ENCODE measurements around the gene VMP1. TPM values are rescaled to one million over a fixed set of nuclear protein-coding genes. Genes with fewer than 3 reads are reported as not detected.
A peak's percentile ranks its signal among the peaks of the same experiment; 100 is the strongest.
"Not testable (repeated sequence)": the region's sequence is repeated elsewhere in the genome, so short reads cannot be mapped to it uniquely, and the experiment has no call there.

The VMP1 gene
- polyA plus RNA-seq, 2 donors, result 90.8 to 98.0 TPM

- Histone ChIP-seq H3K4me3 (ENCODE audit: low read depth in 1 of 2, low read length in 2 of 2) (no peak overlapping the region), H3K27me3 (ENCODE audit: control insufficient read depth in 1 of 2, insufficient read depth in 2 of 2, low read length in 2 of 2) (no peaks in the 10 kb centered on the region), H3K9me3 (ENCODE audit: control insufficient read depth in 2 of 2, insufficient read depth in 1 of 2, low read depth in 1 of 2, low read length in 1 of 2) (no peaks in the 10 kb centered on the region), H3K27ac (ENCODE audit: low read depth in 2 of 2, low read length in 1 of 2) (no peak overlapping the region), H3K36me3 (ENCODE audit: control insufficient read depth in 2 of 2, insufficient read depth in 2 of 2, low read length in 1 of 2) (no peaks in the 10 kb centered on the region), H3K4me1 (ENCODE audit: control insufficient read depth in 2 of 2, insufficient read depth in 2 of 2, low read length in 1 of 2) (no peaks in the 10 kb centered on the region)
- WGBS, 2 donors, result 76 to 79% methylated on average over 1 of the region's 1 CpG
These were observed 50.0 kb downstream of the VMP1 start for GRCh38 chr17:59757470-59757869.

GRCh38 chr17:59757881-59758385 is 50.5 kb downstream of the VMP1 start:
- no peaks in the 10 kb centered on the region for H3K4me1 ChIP-seq (ENCODE audit: control insufficient read depth in 2 of 2, insufficient read depth in 2 of 2, low read length in 1 of 2)
- WGBS, 2 donors, result 98 to 100% methylated on average over 2 of the region's 2 CpGs
- H3K4me3 ChIP-seq (ENCODE audit: low read depth in 1 of 2, low read length in 2 of 2), result no peak overlapping the region
- no peak overlapping the region for H3K27ac ChIP-seq (ENCODE audit: low read depth in 2 of 2, low read length in 1 of 2)
- no peaks in the 10 kb centered on the region for H3K36me3 ChIP-seq (ENCODE audit: control insufficient read depth in 2 of 2, insufficient read depth in 2 of 2, low read length in 1 of 2)
- H3K9me3 ChIP-seq (ENCODE audit: control insufficient read depth in 2 of 2, insufficient read depth in 1 of 2, low read depth in 1 of 2, low read length in 1 of 2), result no peaks in the 10 kb centered on the region
- no peaks in the 10 kb centered on the region for H3K27me3 ChIP-seq (ENCODE audit: control insufficient read depth in 1 of 2, insufficient read depth in 2 of 2, low read length in 2 of 2)

GRCh38 chr17:59758998-59759651 is 51.7 kb downstream of the VMP1 start:
- WGBS, 2 donors, result 98% methylated on average over 4 of the region's 4 CpGs
- not testable (repeated sequence) for H3K36me3 ChIP-seq (ENCODE audit: control insufficient read depth in 2 of 2, insufficient read depth in 2 of 2, low read length in 1 of 2); H3K27me3 ChIP-seq (ENCODE audit: control insufficient read depth in 1 of 2, insufficient read depth in 2 of 2, low read length in 2 of 2); H3K4me1 ChIP-seq (ENCODE audit: control insufficient read depth in 2 of 2, insufficient read depth in 2 of 2, low read length in 1 of 2); H3K9me3 ChIP-seq (ENCODE audit: control insufficient read depth in 2 of 2, insufficient read depth in 1 of 2, low read depth in 1 of 2, low read length in 1 of 2); H3K4me3 ChIP-seq (ENCODE audit: low read depth in 1 of 2, low read length in 2 of 2); H3K27ac ChIP-seq (ENCODE audit: low read depth in 2 of 2, low read length in 1 of 2)

- Histone ChIP-seq H3K36me3 (ENCODE audit: control insufficient read depth in 2 of 2, insufficient read depth in 2 of 2, low read length in 1 of 2) (peaks cover 0 to 1% of the 10 kb centered on the region in 2 donors), H3K27ac (ENCODE audit: low read depth in 2 of 2, low read length in 1 of 2) (no peak overlapping the region), H3K4me3 (ENCODE audit: low read depth in 1 of 2, low read length in 2 of 2) (no peak overlapping the region), H3K4me1 (ENCODE audit: control insufficient read depth in 2 of 2, insufficient read depth in 2 of 2, low read length in 1 of 2) (no peaks in the 10 kb centered on the region), H3K27me3 (ENCODE audit: control insufficient read depth in 1 of 2, insufficient read depth in 2 of 2, low read length in 2 of 2) (no peaks in the 10 kb centered on the region), H3K9me3 (ENCODE audit: control insufficient read depth in 2 of 2, insufficient read depth in 1 of 2, low read depth in 1 of 2, low read length in 1 of 2) (no peaks in the 10 kb centered on the region)
- 82 to 84% methylated on average over 1 of the region's 1 CpG for WGBS, 2 donors
These were observed 52.7 kb downstream of the VMP1 start for GRCh38 chr17:59760160-59760559.

GRCh38 chr17:59761385-59762048 is 54.1 kb downstream of the VMP1 start:
- Histone ChIP-seq H3K27ac (ENCODE audit: low read depth in 2 of 2, low read length in 1 of 2) (peak overlapping the region in 1 of 2 donors; percentile 13), H3K4me1 (ENCODE audit: control insufficient read depth in 2 of 2, insufficient read depth in 2 of 2, low read length in 1 of 2) (no peaks in the 10 kb centered on the region), H3K36me3 (ENCODE audit: control insufficient read depth in 2 of 2, insufficient read depth in 2 of 2, low read length in 1 of 2) (peaks cover 0 to 3% of the 10 kb centered on the region in 2 donors), H3K4me3 (ENCODE audit: low read depth in 1 of 2, low read length in 2 of 2) (no peak overlapping the region), H3K27me3 (ENCODE audit: control insufficient read depth in 1 of 2, insufficient read depth in 2 of 2, low read length in 2 of 2) (no peaks in the 10 kb centered on the region), H3K9me3 (ENCODE audit: control insufficient read depth in 2 of 2, insufficient read depth in 1 of 2, low read depth in 1 of 2, low read length in 1 of 2) (no peaks in the 10 kb centered on the region)
- 49 to 60% methylated on average over 3 of the region's 3 CpGs for WGBS, 2 donors

- Histone ChIP-seq H3K27ac (ENCODE audit: low read depth in 2 of 2, low read length in 1 of 2) (no peak overlapping the region), H3K36me3 (ENCODE audit: control insufficient read depth in 2 of 2, insufficient read depth in 2 of 2, low read length in 1 of 2) (peaks cover 0 to 3% of the 10 kb centered on the region in 2 donors), H3K4me3 (ENCODE audit: low read depth in 1 of 2, low read length in 2 of 2) (no peak overlapping the region), H3K4me1 (ENCODE audit: control insufficient read depth in 2 of 2, insufficient read depth in 2 of 2, low read length in 1 of 2) (no peaks in the 10 kb centered on the region), H3K27me3 (ENCODE audit: control insufficient read depth in 1 of 2, insufficient read depth in 2 of 2, low read length in 2 of 2) (no peaks in the 10 kb centered on the region), H3K9me3 (ENCODE audit: control insufficient read depth in 2 of 2, insufficient read depth in 1 of 2, low read depth in 1 of 2, low read length in 1 of 2) (no peaks in the 10 kb centered on the region)
- WGBS, 2 donors, result 83 to 84% methylated on average over 4 of the region's 4 CpGs
These were observed 54.8 kb downstream of the VMP1 start for GRCh38 chr17:59762049-59762823.

GRCh38 chr17:59762824-59763374 is 55.4 kb downstream of the VMP1 start:
- no peaks in the 10 kb centered on the region for H3K4me1 ChIP-seq (ENCODE audit: control insufficient read depth in 2 of 2, insufficient read depth in 2 of 2, low read length in 1 of 2)
- no peaks in the 10 kb centered on the region for H3K27me3 ChIP-seq (ENCODE audit: control insufficient read depth in 1 of 2, insufficient read depth in 2 of 2, low read length in 2 of 2)
- H3K36me3 ChIP-seq (ENCODE audit: control insufficient read depth in 2 of 2, insufficient read depth in 2 of 2, low read length in 1 of 2), result peaks cover 0 to 3% of the 10 kb centered on the region in 2 donors
- no peak overlapping the region for H3K27ac ChIP-seq (ENCODE audit: low read depth in 2 of 2, low read length in 1 of 2)
- no peak overlapping the region for H3K4me3 ChIP-seq (ENCODE audit: low read depth in 1 of 2, low read length in 2 of 2)
- H3K9me3 ChIP-seq (ENCODE audit: control insufficient read depth in 2 of 2, insufficient read depth in 1 of 2, low read depth in 1 of 2, low read length in 1 of 2), result no peaks in the 10 kb centered on the region

- Histone ChIP-seq H3K4me1 (ENCODE audit: control insufficient read depth in 2 of 2, insufficient read depth in 2 of 2, low read length in 1 of 2) (peaks cover 0 to 3% of the 10 kb centered on the region in 2 donors), H3K36me3 (ENCODE audit: control insufficient read depth in 2 of 2, insufficient read depth in 2 of 2, low read length in 1 of 2) (peaks cover 0 to 3% of the 10 kb centered on the region in 2 donors), H3K27me3 (ENCODE audit: control insufficient read depth in 1 of 2, insufficient read depth in 2 of 2, low read length in 2 of 2) (no peaks in the 10 kb centered on the region), H3K4me3 (ENCODE audit: low read depth in 1 of 2, low read length in 2 of 2) (no peak overlapping the region), H3K9me3 (ENCODE audit: control insufficient read depth in 2 of 2, insufficient read depth in 1 of 2, low read depth in 1 of 2, low read length in 1 of 2) (no peaks in the 10 kb centered on the region), H3K27ac (ENCODE audit: low read depth in 2 of 2, low read length in 1 of 2) (no peak overlapping the region)
- WGBS, 2 donors, result 66 to 81% methylated on average over 1 of the region's 1 CpG
These were observed 56.4 kb downstream of the VMP1 start for GRCh38 chr17:59763861-59764260.

- Histone ChIP-seq H3K4me1 (ENCODE audit: control insufficient read depth in 2 of 2, insufficient read depth in 2 of 2, low read length in 1 of 2) (peaks cover 0 to 3% of the 10 kb centered on the region in 2 donors), H3K9me3 (ENCODE audit: control insufficient read depth in 2 of 2, insufficient read depth in 1 of 2, low read depth in 1 of 2, low read length in 1 of 2) (no peaks in the 10 kb centered on the region), H3K4me3 (ENCODE audit: low read depth in 1 of 2, low read length in 2 of 2) (no peak overlapping the region), H3K27ac (ENCODE audit: low read depth in 2 of 2, low read length in 1 of 2) (no peak overlapping the region), H3K36me3 (ENCODE audit: control insufficient read depth in 2 of 2, insufficient read depth in 2 of 2, low read length in 1 of 2) (peaks cover 0 to 3% of the 10 kb centered on the region in 2 donors), H3K27me3 (ENCODE audit: control insufficient read depth in 1 of 2, insufficient read depth in 2 of 2, low read length in 2 of 2) (no peaks in the 10 kb centered on the region)
- WGBS, 2 donors, result 89 to 92% methylated on average over 3 of the region's 3 CpGs
These were observed 56.9 kb downstream of the VMP1 start for GRCh38 chr17:59764292-59764741.
